Esophagus (tissue), 2 donors: ENCODE results near the gene ASTN1. TPM values are rescaled to one million over a fixed set of nuclear protein-coding genes. Genes with fewer than 3 reads are reported as not detected.

ENCODE experiments used
- H3K27ac ChIP-seq, 2 donors: one replicate each; pipeline ENCODE4 v1.5.1; 2013; ENCODE audit warnings: low read depth in 2 of 2, mild to moderate bottlenecking in 2 of 2, inconsistent platforms in 1 of 2, low read length in 1 of 2, moderate library complexity in 1 of 2
- H3K27me3 ChIP-seq, 2 donors: one replicate each; pipeline ENCODE4 v1.6.1; 2013; ENCODE audit warnings: low read length in 2 of 2, control low read depth in 1 of 2, mild to moderate bottlenecking in 1 of 2; ENCODE audit not compliant: insufficient read depth in 2 of 2, control insufficient read depth in 1 of 2
- H3K36me3 ChIP-seq, 2 donors: one replicate each; pipeline ENCODE4 v1.6.1; 2013; ENCODE audit warnings: low read length in 1 of 2; ENCODE audit not compliant: control insufficient read depth in 2 of 2, insufficient read depth in 2 of 2
- H3K4me1 ChIP-seq, 2 donors: one replicate each; pipeline ENCODE4 v1.6.1; 2013; ENCODE audit warnings: low read length in 1 of 2; ENCODE audit not compliant: control insufficient read depth in 2 of 2, insufficient read depth in 2 of 2
- H3K4me3 ChIP-seq, 2 donors: one replicate each; pipeline ENCODE4 v1.5.1; 2013; ENCODE audit warnings: low read length in 2 of 2, mild to moderate bottlenecking in 2 of 2, low read depth in 1 of 2, moderate library complexity in 1 of 2
- H3K9me3 ChIP-seq, 2 donors: one replicate each; pipeline ENCODE4 v1.6.1; 2013; ENCODE audit warnings: mild to moderate bottlenecking in 2 of 2, low read depth in 1 of 2, low read length in 1 of 2, moderate library complexity in 1 of 2; ENCODE audit not compliant: control insufficient read depth in 2 of 2, insufficient read depth in 1 of 2
- WGBS, 2 donors: extraction: QIAGEN DNeasy Blood & Tissue Kit; methylation state at CpG; one replicate each; pipeline ENCODE4 v1.1.7; 2013; 5-methylcytosine and 5-hydroxymethylcytosine counted together
- polyA plus RNA-seq, 2 donors: library from polyadenylated mRNA; stranded (reverse); fragments of 200-250 nt; gene quantifications; one replicate each; pipeline ENCODE4 v1.2.3, GENCODE V29; 2013
- donor health status: healthy with polysubstance abuse.
- donor health status: Bipolar disorder and iron deficiency.

ASTN1 gene
- polyA plus RNA-seq, 2 donors, result 0.02 TPM; not detected in 1

DNA sequence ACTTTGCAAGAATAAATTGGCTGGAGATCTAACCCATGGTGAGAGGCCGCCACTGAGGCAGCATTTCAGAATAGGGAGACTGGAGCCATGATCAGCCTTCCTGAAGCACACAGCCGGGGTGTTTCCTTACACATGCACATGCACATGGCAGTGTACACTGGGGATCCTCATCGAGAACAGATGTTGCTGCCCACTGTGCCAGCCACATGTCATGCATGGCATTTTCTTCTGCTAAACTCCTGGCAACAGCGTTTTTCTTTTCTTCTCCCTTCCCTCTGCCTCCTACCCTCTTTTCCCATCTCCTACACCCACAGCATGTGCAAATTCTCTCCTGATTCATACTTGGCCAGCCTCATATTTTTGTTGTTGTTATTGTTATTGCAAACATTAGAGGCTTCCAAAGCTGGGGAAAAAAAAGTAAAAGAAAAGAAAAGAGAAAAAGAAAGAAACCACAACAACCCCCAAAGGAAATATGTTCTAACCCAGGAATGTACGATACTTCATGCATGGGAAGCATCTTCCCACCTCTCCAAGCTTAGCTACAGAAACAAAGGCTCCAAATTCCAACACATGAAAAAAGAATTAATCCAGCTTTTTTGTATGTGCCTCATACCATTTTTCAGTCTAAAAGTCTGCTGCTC is 344.0 kb downstream of the ASTN1 start:
- Histone ChIP-seq H3K27me3 (no peaks in the 10 kb centered on the region), H3K4me3 (no peak overlapping the region), H3K4me1 (no peaks in the 10 kb centered on the region), H3K36me3 (no peaks in the 10 kb centered on the region), H3K27ac (no peak overlapping the region), H3K9me3 (no peaks in the 10 kb centered on the region)
- 66 to 70% methylated on average over 5 of the region's 5 CpGs for WGBS, 2 donors

- no peak overlapping the region for H3K27ac ChIP-seq
- H3K27me3 ChIP-seq, result no peaks in the 10 kb centered on the region
- no peaks in the 10 kb centered on the region for H3K9me3 ChIP-seq
- no peaks in the 10 kb centered on the region for H3K36me3 ChIP-seq
- no peak overlapping the region for H3K4me3 ChIP-seq
- WGBS, 2 donors, result 87 to 91% methylated on average over 3 of the region's 3 CpGs
- no peaks in the 10 kb centered on the region for H3K4me1 ChIP-seq
These were observed 348.3 kb downstream of the ASTN1 start for GRCh38 chr1:176816232-176816631.

GRCh38 chr1:176815621-176816020 is 348.9 kb downstream of the ASTN1 start:
- H3K9me3 ChIP-seq, result no peaks in the 10 kb centered on the region
- H3K27me3 ChIP-seq, result no peaks in the 10 kb centered on the region
- no peak overlapping the region for H3K4me3 ChIP-seq
- no peak overlapping the region for H3K27ac ChIP-seq
- no peaks in the 10 kb centered on the region for H3K4me1 ChIP-seq
- no peaks in the 10 kb centered on the region for H3K36me3 ChIP-seq
- 82 to 85% methylated on average over 6 of the region's 6 CpGs for WGBS, 2 donors

DNA sequence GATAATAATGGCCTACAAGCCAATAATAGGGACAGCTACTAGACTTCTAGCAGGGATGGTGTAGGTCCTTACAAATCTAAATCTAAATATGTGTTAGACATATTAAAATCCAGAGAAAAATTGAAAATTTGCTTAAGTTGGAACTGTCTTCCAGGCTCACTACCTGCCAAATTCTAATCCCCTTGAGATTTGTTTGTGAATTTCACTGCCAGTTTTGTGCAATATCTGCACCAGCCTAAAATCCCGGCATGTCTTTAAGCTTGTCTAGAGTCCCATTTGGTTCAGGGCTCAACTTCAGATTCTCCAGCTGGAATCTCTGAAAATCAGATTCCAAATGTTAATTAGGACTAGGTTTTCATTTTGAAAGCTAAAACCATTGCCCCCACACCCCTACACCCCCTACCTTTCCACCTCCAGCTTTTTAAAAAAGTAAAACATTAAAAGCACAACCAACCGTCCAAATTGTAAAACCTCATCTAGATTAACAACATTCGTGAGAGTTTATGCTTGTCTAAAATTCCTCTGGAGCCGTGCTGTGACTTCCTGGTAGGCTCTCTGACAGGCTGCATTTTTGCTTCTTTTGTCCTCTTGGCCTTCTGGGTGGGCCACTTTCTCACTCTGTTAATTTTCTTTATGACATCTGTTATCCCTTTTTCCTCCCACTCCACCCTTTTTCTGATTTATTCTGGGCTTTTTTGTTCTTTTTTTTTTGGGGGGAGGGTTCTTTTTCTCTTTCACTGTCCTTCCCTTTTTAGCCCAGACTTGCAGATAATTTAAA is 352.8 kb downstream of the ASTN1 start:
- Histone ChIP-seq H3K4me3 (no peak overlapping the region), H3K36me3 (no peaks in the 10 kb centered on the region), H3K27me3 (no peaks in the 10 kb centered on the region), H3K9me3 (no peaks in the 10 kb centered on the region), H3K27ac (no peak overlapping the region), H3K4me1 (no peaks in the 10 kb centered on the region)
- WGBS, 2 donors, result 20 to 32% methylated on average over 4 of the region's 4 CpGs

- WGBS, 2 donors, result 74 to 77% methylated on average over 2 of the region's 2 CpGs
- no peaks in the 10 kb centered on the region for H3K9me3 ChIP-seq
- H3K27me3 ChIP-seq, result no peaks in the 10 kb centered on the region
- no peaks in the 10 kb centered on the region for H3K4me1 ChIP-seq
- H3K27ac ChIP-seq, result no peak overlapping the region
- no peaks in the 10 kb centered on the region for H3K36me3 ChIP-seq
- H3K4me3 ChIP-seq, result no peak overlapping the region
These were observed 355.2 kb downstream of the ASTN1 start for GRCh38 chr1:176809292-176809691.

Other genes with a start within 250 kb of the ASTN1 start
- under 1 TPM in 1 of 2 donors, not detected in 1; 0.01 TPM for gene BRINP2, start 6.2 kb upstream of the ASTN1 start, polyA plus RNA-seq